Fibroblast of the aortic adventitia (primary cell): Measurements from ENCODE around the gene IL36A. TPM values are rescaled to one million over a fixed set of nuclear protein-coding genes. Genes with fewer than 3 reads are reported as not detected.

Experiments
- DNase-seq: peaks from one replicate; pipeline ENCODE4 v3.0.0-alpha.2; 2010; ENCODE audit warnings: low read depth
- H3K4me3 ChIP-seq: 2 replicates; pipeline ENCODE4 v1.5.1; 2011; ENCODE audit warnings: low read depth, mild to moderate bottlenecking, control low read depth, low read length, moderate library complexity
- total RNA-seq: library from RNA; depleted of rRNA; stranded (reverse); fragments of >200 nt; gene quantifications from 2 replicates; pipeline ENCODE4 v1.2.3, GENCODE V29; 2012; ENCODE audit warnings: low replicate concordance
- TF ChIP-seq, protein P1 (sequence below): IDR thresholded peaks from 2 replicates; pipeline ENCODE4 v1.5.1; 2011; ENCODE audit warnings: mild to moderate bottlenecking, low read length, control low read depth, inconsistent platforms; ENCODE audit not compliant: insufficient read depth

The IL36A gene
- total RNA-seq, 1 donor, result not detected

DNA sequence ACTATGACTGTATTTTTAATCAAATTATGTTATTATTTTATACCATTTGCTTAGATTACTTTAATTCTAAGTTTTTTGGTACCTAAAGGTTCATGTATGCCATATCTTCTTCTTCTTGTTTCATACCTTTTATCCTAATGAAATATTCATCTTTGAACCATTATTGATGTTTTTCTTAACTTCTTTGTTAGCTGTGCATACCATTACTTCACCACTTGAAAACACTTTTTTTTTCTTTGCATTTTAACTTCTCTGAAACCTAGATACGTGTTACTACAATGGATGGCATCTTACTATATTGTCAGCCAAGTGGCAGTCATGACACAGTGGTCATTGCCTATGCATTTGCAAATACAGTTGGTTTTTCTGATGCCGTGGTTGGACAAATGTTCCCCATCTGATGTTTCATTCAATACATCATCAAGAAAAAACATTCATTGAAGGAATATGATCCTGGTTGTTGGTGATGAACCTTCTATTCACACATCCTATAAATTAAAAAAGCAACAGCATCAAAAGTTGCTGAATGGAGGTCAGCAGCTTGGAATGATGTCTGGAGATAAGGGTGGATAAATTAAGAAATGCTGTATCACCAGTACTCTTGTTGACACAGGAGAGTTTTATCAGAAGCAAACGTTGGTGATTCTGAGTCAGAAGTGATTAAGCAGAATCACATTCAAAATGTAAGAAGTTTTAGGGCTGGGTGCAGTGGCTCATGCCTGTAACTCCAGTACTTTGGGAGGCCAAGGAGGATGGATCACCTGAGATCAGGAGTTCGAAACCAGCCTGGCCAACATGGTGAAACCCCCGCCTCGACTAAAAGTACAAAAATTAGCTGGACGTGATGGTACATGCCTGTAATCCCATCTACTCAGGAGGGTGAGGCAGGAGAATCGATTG, 7.4 kb downstream of the IL36A start:
- no peak overlapping the region for H3K4me3 ChIP-seq
- peak; percentile 82 for DNase-seq
- TF ChIP-seq, protein P1, sequence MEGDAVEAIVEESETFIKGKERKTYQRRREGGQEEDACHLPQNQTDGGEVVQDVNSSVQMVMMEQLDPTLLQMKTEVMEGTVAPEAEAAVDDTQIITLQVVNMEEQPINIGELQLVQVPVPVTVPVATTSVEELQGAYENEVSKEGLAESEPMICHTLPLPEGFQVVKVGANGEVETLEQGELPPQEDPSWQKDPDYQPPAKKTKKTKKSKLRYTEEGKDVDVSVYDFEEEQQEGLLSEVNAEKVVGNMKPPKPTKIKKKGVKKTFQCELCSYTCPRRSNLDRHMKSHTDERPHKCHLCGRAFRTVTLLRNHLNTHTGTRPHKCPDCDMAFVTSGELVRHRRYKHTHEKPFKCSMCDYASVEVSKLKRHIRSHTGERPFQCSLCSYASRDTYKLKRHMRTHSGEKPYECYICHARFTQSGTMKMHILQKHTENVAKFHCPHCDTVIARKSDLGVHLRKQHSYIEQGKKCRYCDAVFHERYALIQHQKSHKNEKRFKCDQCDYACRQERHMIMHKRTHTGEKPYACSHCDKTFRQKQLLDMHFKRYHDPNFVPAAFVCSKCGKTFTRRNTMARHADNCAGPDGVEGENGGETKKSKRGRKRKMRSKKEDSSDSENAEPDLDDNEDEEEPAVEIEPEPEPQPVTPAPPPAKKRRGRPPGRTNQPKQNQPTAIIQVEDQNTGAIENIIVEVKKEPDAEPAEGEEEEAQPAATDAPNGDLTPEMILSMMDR, result no peak

DNA sequence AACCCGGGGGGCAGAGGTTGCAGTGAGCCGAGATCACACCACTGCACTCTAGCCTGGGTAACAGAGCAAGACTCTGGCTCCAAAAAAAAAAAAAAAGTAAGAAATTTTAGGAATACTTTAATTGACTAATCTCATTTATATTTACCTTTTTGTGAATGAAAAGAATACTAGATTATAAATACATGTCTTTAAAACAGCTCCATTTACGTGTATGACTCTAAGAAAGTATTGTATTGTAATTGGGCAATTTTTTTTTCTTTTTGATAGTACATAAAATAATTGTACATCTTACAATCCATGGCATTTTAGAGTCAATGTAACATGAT, 8.0 kb downstream of the IL36A start:
- DNase-seq, result no peak
- H3K4me3 ChIP-seq, result no peak overlapping the region
- TF ChIP-seq, protein P1, result no peak

DNA sequence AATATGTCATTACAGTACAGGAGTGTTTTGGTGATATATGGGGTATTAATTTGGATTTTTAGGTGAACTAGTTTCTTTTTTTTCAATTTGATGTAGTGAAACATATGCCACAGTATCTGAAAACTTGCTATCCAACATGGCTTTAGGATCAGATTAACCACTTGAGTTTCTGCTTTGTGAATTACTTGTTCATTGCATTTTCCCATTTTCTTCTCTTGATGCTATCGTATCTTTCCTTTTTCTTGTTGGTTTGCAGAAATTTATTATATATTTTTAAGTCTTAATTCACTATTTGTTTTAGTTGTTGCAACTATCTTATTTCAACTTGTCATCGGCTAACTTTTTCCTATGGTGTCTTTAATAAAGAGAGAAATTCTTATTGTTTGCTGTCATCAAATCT, 8.8 kb downstream of the IL36A start:
- TF ChIP-seq, protein P1, result no peak
- DNase-seq, result no peak
- no peak overlapping the region for H3K4me3 ChIP-seq

DNA sequence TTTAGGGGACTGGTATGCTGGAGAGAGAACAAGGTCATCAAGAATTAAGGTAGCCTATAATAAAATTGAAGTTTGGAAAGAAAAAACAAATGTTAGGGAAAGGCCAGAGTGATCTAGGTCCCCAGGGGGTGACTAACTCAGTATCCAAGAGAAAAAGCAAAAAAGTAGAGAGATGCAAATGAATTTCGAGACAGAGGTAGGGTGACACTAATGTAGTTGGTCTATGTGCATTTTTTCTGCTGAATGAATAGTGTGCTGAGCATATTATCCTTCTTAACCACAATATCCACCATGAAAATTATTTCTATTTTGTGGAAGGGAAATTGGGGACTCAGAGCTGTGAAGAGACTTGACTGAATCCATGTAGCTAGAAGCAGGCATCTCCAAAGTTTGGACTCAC, 9.8 kb downstream of the IL36A start:
- no peak overlapping the region for H3K4me3 ChIP-seq
- TF ChIP-seq, protein P1, result no peak
- no peak for DNase-seq

DNA sequence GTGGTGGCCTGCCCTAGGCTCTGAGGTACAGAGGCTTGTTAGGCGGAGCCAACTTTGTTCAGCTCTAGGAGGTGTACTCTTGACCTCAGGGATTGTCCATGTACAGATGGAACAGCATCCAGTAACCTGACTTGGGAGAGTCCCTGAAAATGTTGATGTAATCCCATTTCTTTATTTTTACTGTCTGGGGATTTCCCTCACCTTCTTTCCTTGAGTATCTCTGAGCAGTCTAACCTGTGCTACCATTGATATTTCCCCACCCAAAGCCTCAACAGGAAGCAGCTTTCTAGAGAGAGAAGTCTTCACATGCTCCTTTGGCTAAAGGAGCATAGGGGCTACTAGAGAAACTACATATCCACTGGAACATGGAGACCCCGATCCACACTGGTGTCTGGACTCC, 10.4 kb downstream of the IL36A start:
- TF ChIP-seq, protein P1, result no peak
- no peak overlapping the region for H3K4me3 ChIP-seq
- no peak for DNase-seq

DNA sequence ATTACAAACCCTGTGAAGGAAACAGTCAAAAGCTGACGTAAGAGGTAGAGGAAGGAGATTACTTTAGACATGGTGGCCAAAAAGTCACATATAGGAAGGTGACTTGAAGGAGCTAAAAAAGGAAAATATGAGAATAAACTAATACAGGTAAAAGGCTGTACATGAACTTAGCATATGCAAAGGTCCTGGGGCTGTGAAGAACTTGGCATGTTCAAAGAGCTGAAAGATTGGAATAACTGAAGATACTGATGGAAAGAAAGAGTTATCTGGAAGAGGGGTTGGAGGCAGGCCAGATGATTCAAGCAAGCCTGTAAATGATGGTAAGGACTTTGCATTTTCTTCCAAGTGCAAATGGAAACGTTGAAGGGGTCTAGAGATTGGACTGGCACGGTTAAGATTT, 13.2 kb downstream of the IL36A start:
- TF ChIP-seq, protein P1, result no peak
- no peak overlapping the region for H3K4me3 ChIP-seq
- DNase-seq, result no peak

DNA sequence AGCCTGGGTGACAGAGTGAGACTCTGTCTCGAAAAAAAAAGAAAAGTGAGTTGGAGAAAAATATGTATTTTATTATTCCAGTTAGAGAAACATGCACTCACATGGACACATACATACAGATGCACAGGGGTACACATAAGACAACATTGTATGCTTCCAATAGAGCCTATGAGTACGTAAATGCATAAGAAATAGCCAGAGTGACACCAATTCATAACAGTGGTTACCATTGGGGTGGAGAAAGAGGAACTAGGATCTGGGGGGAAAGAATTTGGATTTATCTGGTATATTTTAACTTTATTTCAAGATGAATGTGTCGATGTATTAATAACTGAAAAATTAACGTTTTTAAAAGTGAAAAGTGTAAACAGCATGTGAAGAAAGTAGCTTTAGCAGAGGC, 16.1 kb downstream of the IL36A start:
- H3K4me3 ChIP-seq, result no peak overlapping the region
- no peak for DNase-seq
- TF ChIP-seq, protein P1, result no peak
